Prostate gland (tissue), 2 donors: ENCODE measurements around the gene HBP1.

ENCODE experiments used
- POLR2A ChIP-seq: fragments of 450-650 bp; IDR thresholded peaks from one replicate; pipeline ENCODE4 v1.6.1; 2016; ENCODE audit warnings: antibody characterized with exemption, mild to moderate bottlenecking
- TF ChIP-seq, protein P1 (sequence below), 4 experiments: fragments of 200-600 bp in 2 of 4; fragments of 450-650 bp in 2 of 4; sonication (generic) in 2 of 4; IDR thresholded peaks; 1 replicate in 3 of 4; 2 replicates in 1 of 4; pipeline ENCODE4 v1.5.1; 2016 to 2019; ENCODE audit warnings: antibody characterized with exemption in 4 of 4, mild to moderate bottlenecking in 2 of 4, moderate library complexity in 2 of 4

DNA sequence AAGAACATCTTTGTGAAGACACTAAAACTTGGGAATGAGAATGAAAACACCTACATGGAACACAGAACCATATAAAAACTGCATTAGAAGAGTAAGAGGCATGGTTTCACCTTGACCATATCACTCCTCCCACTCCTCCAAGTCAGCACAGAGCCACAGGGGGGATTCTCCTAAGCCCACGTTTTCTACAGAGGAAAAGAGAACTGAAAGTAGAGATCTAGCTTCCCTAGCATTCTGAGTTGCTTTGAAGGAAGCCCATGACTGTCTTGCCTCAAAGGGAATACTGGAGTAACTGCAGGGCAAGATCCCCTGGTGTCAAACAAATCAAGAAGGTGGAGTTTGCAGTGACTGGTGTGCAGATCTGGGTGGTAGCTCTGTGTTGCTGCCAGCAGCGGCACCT lies 43.9 kb downstream of the HBP1 start:
- TF ChIP-seq, protein P1, sequence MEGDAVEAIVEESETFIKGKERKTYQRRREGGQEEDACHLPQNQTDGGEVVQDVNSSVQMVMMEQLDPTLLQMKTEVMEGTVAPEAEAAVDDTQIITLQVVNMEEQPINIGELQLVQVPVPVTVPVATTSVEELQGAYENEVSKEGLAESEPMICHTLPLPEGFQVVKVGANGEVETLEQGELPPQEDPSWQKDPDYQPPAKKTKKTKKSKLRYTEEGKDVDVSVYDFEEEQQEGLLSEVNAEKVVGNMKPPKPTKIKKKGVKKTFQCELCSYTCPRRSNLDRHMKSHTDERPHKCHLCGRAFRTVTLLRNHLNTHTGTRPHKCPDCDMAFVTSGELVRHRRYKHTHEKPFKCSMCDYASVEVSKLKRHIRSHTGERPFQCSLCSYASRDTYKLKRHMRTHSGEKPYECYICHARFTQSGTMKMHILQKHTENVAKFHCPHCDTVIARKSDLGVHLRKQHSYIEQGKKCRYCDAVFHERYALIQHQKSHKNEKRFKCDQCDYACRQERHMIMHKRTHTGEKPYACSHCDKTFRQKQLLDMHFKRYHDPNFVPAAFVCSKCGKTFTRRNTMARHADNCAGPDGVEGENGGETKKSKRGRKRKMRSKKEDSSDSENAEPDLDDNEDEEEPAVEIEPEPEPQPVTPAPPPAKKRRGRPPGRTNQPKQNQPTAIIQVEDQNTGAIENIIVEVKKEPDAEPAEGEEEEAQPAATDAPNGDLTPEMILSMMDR (IDR thresholded peaks at IDR 0.05): no peak
- TF ChIP-seq POLR2A: no peak
